ENCODE results near the gene C4BPB.

DNA sequence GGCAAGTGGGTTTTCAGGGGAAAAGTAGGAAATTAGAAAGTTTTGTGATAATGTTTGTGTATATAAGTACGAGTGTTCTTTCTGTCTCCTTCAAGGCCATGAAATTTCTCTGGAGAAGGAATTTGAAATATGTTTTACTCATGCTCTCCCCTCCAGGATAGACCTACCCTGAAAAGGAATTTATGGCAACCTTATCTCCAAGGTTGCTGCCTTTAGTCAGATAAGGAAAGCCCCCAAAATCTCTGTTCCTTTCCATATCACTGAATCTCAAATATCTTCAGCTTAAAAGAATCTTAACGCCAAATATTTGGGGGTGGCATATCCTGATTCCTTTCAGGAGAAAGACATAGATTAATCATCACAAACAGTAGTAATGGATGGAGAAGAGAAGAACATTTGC is 499 bp upstream of the C4BPB start:
- TF ChIP-seq SUZ12 (IDR thresholded peaks at IDR 0.05; ENCODE audit: extremely low read depth, insufficient read depth, insufficient read length) (no peak), ZNF274 (IDR thresholded peaks at IDR 0.05; ENCODE audit: low read depth, low read length) (no peak), YY1 (IDR thresholded peaks at IDR 0.05; ENCODE audit: insufficient read depth, insufficient read length) (no peak)
